ENCODE data around the gene GLMN. TPM values are rescaled to one million over a fixed set of nuclear protein-coding genes. Genes with fewer than 3 reads are reported as not detected.

GLMN gene
- total RNA-seq, 2 experiments from 2014 or later = 17.3 to 17.8 TPM

- Mint-ChIP-seq H3K4me1 (peaks cover 5% of the 10 kb centered on the region), H3K27me3 (peaks cover 2% of the 10 kb centered on the region), H3K36me3 (no peaks in the 10 kb centered on the region), H3K27ac (no peak overlapping the region), H3K4me3 (no peak overlapping the region), H3K9me3 (peaks cover 3% of the 10 kb centered on the region)
- no peak for ATAC-seq (ENCODE audit: low read depth)
- DNase-seq = no peak
- POLR2A ChIA-PET = no interaction called here
These were observed 88.1 kb downstream of the GLMN start for GRCh38 chr1:92210701-92211100.

- Mint-ChIP-seq H3K36me3 (peaks cover 12% of the 10 kb centered on the region), H3K27me3 (peaks cover 2% of the 10 kb centered on the region), H3K9me3 (peaks cover 8% of the 10 kb centered on the region), H3K4me3 (no peak overlapping the region), H3K4me1 (peaks cover 8% of the 10 kb centered on the region), H3K27ac (no peak overlapping the region)
- no peak for DNase-seq
- POLR2A ChIA-PET = no interaction called here
- ATAC-seq (ENCODE audit: low read depth) = no peak
These were observed 95.7 kb downstream of the GLMN start for GRCh38 chr1:92203105-92203504.

GRCh38 chr1:92201973-92202372 lies 96.8 kb downstream of the GLMN start:
- ATAC-seq (ENCODE audit: low read depth) (peak; percentile 39), DNase-seq (no peak)
- Mint-ChIP-seq H3K9me3 (peaks cover 8% of the 10 kb centered on the region), H3K4me3 (no peak overlapping the region), H3K36me3 (peaks cover 12% of the 10 kb centered on the region), H3K4me1 (peaks cover 8% of the 10 kb centered on the region), H3K27ac (peak overlapping the region; percentile 69), H3K27me3 (no peaks in the 10 kb centered on the region)
- POLR2A ChIA-PET = interaction anchor here (0.6 to 0.7 kb wide), 2 partner anchors 112 to 217 kb away, joined by 3 read pairs; no protein-coding TSS in a partner anchor

Other genes with a start within 250 kb of the GLMN start
- gene SETSIP, start 223.6 kb downstream of the GLMN start, total RNA-seq = under 1 TPM in 1 of 2 experiments, not detected in 1; 0.47 TPM
- 1 to 10 TPM; 2.6 to 2.7 TPM for gene BTBD8, start 218.6 kb downstream of the GLMN start, total RNA-seq
- not detected for gene C1orf146, start 81.1 kb downstream of the GLMN start, total RNA-seq
- 10 to 100 TPM; 32.7 to 37.5 TPM for gene RPAP2, start 72 bp upstream of the GLMN start, total RNA-seq
- 10 to 100 TPM; 52.2 to 56.4 TPM for gene GFI1, start 187.9 kb upstream of the GLMN start, total RNA-seq

All from activated naive CD8-positive, alpha-beta T cell treated with anti-CD3 and anti-CD28 coated beads, Interleukin-2, amount 10 ng/mL, durations not matched to agents 7 days and 5 days (primary cell).